Stimulated activated CD4-positive, alpha-beta T cell treated with anti-CD3 and anti-CD28 coated beads, TNF-alpha, amount 100 ng/mL, for 1 hour (primary cell): ENCODE data around the gene ADIPOR2.
A peak's percentile ranks its signal among the peaks of the same experiment; 100 is the strongest.

Experiments used
- DNase-seq, 3 donors: peaks; one replicate each; pipeline ENCODE4 v3.0.0-alpha.2; 2020; ENCODE audit warnings: low read depth in 3 of 3, low spot score in 1 of 3

ADIPOR2 gene, protein sequence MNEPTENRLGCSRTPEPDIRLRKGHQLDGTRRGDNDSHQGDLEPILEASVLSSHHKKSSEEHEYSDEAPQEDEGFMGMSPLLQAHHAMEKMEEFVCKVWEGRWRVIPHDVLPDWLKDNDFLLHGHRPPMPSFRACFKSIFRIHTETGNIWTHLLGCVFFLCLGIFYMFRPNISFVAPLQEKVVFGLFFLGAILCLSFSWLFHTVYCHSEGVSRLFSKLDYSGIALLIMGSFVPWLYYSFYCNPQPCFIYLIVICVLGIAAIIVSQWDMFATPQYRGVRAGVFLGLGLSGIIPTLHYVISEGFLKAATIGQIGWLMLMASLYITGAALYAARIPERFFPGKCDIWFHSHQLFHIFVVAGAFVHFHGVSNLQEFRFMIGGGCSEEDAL

GRCh38 chr12:1690578-1691122 is at the start of gene ADIPOR2:
Gene ADIPOR2 (plus strand): TSS chr12:1691070. CDS start chr12:1754344, 63,274 bp downstream.
- peak; percentile 80 to 88 (median 86) for DNase-seq

DNA sequence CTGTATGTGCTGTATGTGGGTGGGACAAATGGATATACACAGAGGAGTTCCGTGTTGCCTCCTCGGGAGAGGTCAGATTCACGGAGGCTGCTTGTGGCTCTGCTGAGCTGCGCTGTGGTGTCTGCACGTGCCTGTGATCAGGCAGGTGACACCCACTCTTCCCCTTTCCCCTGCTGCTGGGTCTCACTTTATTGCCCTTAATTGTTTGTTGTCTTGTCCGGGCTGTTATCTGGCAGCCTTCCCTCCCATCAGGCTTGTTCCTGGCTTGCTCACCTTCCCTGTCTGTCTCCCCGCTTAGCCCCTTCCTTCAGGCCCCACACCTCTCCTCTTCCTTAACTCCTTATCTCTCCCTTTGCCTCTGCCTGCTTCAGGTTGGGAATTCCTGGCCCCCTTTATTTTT is 48.4 kb upstream of the ADIPOR2 start:
- no peak for DNase-seq

DNA sequence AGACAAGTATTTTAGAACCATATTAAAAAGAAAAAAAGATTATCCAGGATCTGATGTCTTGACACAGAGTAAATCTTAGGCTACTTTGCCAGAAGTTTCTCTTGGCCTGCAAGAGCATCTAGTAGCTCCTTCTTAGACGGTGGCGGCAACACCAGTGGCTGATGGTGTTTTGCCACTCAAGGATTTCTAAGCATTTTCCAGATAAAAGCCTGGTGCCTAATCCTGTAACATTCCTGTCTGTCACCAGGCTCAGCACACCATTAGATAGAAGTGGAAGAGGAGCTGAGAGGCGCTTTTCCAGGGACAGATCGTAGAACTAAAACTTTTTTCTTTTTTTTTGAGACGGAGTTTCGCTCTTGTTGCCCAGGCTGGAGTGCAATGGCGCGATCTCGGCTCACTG is 47.8 kb upstream of the ADIPOR2 start:
- DNase-seq: no peak

DNA sequence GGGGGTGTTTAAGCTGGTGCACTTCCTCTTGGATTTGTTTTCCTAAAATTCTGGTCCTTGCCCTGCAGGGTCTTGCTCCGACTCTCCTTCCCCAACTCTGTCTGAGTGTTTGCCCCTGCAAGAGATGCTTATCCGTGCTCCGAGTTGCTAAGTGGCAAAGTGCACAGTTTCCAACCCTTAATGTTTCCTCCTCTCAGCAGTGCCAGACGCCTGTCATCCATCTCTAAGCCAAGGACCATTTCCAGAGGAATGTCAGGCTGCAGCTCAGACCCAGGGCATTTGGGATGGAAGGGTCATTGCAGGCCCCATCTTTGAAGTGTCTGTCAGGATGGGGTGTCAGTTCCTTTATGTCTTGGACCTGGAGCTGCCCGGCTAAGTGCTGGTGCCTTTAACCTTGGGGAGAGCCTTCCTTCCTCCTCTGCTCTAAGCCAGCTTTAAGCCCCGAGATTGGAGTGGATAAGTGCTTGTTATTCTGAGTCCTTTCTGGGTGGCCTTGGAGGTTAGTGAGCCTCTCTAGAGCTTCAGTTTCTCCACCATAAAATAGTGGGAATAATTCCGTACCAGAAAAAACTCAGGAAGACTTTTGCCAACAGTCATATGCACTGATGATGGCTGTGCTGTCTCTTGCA is 46.9 kb upstream of the ADIPOR2 start:
- DNase-seq: no peak

GRCh38 chr12:1644534-1645438 is 46.1 kb upstream of the ADIPOR2 start:
- DNase-seq: no peak

- no peak for DNase-seq
Observed at GRCh38 chr12:1645819-1646218, 45.1 kb upstream of the ADIPOR2 start.

DNA sequence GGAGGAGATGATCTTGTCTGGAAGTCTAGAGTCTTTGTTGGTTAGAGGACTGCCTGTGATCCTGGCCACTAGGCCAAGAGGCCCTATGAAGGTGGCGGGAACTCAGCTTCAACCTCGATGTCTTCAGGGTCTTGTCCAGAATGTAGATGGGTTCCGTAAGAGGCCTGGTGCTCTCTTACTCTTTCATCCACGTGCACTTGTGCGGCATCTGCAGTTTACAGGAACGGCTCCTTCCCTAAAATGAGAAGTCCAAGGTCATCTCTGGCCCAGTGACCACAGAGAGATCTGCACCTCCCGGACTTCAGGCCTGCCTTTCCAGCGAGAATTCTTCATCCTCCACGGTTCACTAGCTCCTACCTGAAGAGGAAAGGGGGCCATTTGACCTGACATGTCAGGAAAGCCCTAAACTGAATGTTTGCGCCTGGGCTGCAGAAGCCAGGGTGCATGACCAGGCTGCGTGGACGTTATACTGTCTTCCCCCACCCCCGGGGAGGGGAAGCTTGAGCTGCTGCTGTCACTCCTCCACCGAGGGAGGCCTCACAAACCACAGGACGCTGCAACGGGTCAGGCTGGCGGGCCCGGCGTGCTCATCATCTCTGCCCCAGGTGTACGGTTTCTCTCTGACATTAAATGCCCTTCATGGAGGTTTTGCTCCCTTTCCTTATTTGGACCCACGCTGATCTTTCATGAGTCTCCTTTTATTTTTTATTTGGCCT is 44.1 kb upstream of the ADIPOR2 start:
- DNase-seq: no peak

- DNase-seq: no peak
Observed at GRCh38 chr12:1647285-1647669, 43.6 kb upstream of the ADIPOR2 start.

- DNase-seq: no peak
Observed at GRCh38 chr12:1650260-1650977, 40.5 kb upstream of the ADIPOR2 start.

GRCh38 chr12:1650978-1651361 is 39.9 kb upstream of the ADIPOR2 start:
- no peak for DNase-seq

DNA sequence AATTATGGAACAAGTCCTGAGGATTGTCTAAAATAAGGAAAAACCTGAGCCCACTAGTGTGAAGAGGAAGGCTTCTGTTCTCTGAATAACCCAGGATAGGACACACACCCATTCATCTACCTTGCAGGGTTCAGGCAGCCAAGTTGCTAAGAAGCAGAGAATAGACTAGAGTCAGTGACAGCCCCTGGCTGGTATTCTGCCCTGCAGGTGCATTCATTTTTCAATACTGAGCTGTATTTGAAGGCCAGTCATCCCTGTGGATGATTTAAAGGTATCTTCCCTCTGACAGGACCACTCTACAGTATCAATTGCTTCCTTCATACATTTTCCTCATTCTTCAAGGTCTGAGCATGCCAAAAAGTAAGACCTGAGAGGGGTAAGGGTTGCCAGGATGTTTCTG is 38.9 kb upstream of the ADIPOR2 start:
- DNase-seq: no peak

DNA sequence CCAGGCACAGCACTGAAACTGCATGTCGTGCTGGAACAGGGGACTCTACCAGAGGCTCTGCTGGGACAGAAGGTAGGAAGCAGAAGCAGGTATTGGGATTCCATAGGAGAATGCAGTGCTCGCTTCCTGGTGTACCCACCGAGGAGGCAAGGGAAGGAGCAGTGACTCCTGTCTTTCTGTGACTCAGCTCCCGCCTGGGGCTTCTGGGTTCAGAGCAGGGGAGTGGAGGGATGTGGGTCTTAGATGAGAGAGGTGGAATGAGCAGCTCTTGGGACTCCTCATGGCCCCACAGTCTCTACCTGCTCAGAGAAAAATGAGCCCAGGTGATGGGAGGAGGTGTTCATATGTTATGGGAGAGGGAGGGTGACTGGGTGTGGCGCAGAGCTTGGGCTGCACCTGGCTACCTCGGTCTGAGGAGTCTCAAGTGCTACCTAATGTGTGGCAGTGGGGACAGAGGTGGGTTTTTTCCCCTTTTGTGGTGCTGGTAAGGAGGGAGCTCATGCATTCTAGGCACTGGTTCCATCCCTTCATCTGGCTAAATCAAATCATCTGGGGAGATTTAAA is 35.6 kb upstream of the ADIPOR2 start:
- no peak for DNase-seq

DNA sequence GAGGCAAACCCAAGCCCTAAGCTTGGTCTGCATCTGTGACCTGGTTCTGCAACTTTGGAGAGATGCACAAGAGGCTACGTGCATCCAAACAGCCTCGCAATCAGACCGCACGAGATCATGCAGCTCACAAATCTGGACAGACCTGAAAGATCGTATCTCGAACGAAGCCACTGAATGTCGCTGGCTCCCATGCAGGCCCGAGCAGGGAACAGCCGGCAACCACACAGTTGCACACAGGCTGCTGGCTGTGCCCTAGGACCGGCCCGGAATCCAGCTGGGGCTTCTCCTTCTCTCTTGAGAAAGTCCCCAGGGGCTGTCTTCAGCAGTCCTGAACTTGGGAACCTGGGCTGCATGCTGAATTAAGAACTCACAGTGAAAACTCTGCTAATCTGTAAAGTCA is 34.0 kb upstream of the ADIPOR2 start:
- no peak for DNase-seq

DNA sequence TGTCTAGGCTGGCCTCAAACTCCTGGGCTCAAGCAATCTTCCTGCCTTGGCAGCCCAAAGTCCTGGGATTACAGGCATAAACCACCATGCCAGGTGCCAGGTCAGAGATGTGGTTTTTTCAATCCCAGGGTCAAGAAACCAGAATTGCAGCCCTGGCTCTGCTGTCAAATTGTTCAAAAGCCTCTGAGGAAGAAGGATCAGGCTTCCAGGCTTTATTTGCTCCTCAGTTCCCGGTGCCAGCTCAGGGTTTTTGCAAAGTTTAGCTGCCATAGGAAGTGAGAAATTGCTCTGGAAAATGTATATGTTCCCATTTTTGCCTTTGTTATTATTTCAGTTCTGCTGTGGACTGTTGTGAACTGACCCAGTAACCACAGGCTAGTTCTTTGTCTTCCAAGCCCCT is 33.2 kb upstream of the ADIPOR2 start:
- DNase-seq: no peak

DNA sequence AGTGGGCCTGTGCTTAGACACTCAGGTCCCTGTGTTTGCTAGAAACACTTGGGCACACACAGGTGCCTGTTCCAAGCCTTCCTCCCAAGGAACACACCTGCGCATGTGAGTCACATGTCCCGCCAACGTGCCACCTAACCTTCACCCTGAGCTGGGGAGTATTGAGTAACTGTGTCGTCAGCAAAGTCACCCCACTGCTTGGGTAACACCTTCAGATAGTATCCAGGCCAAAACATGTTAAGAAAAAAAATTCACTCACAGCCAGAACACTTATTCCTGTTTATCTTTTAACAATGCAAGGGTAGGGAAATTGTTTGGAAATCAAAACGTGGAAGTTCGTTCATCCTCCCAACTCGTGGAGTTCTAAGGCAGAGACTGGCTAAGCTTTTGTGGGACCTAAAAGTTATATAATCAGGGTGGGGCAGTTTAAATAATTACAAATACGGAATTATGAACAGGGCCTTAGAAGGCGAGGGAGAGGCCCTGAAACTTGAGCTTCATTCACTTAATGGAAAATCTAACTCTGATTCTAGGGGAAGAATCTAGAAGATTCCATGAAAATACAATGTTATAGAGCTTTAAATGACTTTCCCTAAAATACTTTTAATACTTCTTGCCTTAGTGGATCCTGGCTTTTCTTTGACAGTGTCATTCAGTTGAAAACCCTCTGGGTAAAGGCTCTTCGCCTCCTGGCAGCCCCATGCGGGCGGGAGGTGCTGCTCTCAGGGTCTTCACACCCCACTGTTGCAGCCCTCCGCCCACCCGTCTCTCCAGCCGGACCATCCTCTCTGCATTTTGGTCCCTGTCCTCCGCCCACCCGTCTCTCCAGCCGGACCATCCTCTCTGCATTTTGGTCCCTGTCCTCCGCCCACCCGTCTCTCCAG is 30.3 kb upstream of the ADIPOR2 start:
- DNase-seq: peak in 2 of 3 donors; percentile 10 to 24

DNA sequence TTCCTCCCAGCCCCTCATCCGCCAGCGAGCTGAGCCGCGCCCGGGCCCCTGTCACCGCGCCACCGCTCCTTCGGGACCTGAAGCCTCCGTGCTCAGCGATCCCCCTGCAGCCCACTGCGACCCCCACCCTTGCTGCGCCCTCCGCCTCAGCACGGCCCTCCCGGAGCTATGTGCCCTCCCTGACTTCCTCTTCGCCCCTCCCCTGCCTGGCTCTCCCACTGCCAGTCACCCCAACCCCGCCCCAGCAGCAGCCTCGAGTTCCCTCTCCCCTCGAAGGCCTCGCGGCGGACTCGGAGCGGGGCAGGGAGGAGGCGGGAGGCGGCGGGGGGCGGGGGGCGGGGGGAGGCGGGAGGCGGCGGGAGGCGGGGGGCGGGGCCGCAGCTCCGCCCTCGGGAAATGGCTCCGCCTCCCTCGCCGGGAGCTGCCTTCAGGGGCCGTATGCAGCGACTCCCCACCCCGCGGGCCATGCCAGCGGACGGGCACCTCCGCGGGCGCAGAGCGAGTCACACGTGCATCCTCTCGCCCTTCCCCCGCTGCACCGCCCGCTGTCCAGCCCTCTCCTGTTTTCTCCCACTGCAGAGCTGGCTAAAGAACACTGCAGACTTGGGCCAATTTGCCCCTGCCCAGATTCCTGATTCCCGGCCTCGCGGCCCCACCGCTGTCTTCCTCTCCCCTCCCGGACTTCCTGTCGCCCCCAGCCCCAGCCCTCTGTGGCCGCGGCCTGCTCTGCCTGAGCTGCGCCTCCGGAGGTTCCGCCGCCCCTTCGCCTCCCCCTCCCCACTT is 29.1 kb upstream of the ADIPOR2 start:
- peak; percentile 47 to 56 (median 55) for DNase-seq

DNA sequence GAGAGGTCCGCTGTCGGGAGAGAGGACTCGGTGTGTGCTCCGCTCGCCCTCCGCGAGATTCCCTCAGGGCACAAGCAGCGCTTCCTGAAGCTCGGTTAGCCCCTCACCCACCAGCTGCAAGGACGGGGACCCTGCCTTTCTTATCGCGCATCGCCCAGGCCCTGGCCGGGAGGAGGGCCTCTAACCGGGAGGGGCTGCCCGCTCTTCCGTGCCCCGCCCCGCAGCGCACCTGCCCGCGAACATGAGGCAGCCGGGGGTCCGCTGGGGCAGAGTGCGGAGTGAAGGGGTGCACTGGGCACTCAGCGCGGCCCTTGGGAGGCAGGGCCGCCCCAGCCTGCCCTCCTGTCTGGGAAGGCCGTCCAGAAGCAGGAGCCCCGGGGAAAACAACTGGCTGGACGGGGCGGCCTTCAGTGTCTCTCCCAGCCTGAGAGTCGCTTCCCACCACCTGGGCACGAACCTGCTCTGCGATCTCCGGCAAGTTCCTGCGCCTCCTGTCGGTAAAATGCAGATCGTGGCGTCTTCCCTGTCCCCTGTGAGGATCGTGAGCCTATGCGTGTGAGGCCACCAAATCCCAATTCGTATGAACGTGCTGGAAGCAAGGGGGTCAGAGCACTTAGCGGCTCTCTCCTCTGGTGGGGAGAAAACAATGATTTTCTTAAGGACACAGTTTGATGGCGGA is 28.0 kb upstream of the ADIPOR2 start:
- peak in 1 of 3 donors; percentile 8 for DNase-seq
